Activated CD4-positive, alpha-beta T cell treated with anti-CD3 and anti-CD28 coated beads, Interleukin-2, amount 50 U/mL, for 16 hours (primary cell): ENCODE results near the gene ZBTB7A.
A peak's percentile ranks its signal among the peaks of the same experiment; 100 is the strongest.
"Not testable (repeated sequence)": the region's sequence is repeated elsewhere in the genome, so short reads cannot be mapped to it uniquely, and the experiment has no call there.

ENCODE experiments used
- DNase-seq: peaks from one replicate; pipeline ENCODE4 v3.0.0-alpha.2; 2020

The ZBTB7A gene

DNA sequence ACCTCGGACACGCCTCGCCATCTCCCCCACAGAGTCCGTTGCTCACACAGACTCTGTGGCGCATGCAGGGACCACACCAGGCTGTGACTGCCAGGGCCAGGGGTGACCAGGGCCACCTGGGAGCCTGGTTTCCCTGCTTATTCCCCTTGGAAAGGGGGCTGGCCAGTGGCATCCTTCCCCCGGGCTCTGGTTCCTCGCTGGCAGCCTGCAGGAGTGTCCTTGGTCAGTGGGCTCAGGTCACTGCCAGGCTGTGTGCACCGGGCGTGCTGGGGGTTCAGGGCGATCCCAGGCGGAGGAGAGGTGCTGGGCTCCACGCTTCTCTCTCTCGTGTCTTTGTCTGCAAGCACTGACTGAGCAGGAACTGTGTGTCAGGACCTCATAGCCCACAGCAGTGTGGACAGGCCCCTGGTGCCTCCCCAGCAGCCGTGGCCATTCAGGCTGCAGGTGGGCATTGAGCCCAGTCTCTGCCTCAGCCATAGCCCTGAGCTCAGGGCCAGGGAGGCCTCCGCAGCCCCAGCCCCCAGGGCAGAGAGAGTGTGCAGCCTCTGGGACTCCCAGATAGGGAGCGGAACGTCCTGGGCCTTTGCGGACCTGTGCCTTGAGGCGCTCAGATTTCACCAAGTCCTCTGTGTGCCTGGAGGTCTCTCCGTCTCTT, 52.7 kb downstream of the ZBTB7A start:
- no peak for DNase-seq

DNA sequence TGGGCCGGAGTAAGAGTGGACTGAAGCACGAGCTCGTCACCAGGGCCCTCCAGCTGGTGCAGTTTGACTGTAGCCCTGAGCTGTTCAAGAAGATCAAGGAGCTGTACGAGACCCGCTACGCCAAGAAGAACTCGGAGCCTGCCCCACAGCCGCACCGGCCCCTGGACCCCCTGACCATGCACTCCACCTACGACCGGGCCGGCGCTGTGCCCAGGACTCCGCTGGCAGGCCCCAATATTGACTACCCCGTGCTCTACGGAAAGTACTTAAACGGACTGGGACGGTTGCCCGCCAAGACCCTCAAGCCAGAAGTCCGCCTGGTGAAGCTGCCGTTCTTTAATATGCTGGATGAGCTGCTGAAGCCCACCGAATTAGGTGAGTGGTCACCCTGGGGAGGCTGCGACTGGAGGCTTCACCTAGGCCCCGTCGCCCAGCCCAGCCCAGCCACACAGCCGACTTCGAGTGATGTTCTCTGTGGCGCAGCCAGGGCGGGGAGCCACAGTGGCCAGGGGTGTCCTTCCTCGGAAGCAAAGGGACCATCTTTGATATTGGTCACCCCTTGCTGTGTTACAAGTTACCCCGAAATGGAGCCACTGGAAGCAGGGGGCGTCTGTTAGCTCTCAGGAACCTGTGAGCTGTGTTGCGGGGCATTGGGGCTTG, 53.6 kb downstream of the ZBTB7A start:
- no peak for DNase-seq

DNA sequence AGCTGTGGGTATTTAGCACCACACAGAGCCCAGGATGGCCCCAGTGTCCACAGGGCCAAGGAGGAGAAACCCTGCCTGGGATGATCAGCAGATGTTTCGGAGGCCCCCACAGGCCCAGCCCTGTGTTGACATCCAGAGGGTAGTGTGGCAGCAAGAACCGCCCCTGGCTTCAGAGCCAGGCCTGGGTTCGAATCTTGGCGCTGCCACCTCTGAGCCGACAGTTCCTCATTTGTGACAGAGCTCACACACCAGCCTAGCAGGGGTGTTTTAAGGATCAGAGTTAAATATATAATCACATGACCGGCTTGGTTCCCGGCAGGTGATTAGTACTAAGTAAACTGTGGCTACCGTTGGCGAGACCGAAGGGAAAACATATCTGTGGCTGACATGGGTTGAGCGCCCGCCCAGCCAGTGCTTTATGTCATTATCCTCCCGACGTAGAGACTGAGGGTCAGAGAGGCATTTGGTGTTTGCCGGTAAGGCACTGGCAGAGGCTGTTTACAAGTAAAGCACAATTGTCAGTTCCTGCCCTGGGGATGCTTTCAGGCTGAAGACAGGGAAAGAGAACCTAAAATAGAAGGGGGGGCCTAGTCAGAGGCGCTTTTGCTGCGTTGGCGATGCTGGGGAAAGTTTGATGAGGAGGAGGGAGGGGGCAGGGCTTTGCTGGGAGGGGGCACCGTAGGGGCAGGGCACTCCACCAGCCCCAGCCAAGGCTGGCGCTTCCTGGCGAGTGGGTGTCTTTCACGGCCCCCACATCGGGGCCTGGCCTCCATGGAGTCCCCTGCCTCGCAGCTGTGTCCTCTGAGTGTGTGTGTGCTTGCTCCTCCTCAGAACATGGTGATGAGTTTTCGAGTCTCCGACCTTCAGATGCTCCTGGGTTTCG, 54.4 kb downstream of the ZBTB7A start:
- DNase-seq: no peak

DNA sequence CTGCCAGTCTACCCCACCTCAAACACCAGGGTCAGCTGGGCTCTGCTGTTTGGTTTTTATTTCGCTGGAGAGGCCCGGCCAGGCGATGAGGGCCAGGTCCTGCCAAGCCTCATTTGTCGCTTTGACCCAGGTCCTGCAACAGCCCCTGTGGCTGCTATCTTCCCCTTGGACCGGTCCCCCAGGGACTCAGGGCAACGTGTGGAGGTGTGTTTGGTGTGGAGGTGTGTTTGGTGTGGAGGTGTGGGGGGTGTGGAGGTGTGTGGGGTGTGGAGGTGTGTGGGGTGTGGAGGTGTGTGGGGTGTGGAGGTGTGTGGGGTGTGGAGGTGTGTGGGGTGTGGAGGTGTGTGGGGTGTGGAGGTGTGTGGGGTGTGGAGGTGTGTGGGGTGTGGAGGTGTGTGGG, 55.3 kb downstream of the ZBTB7A start:
- DNase-seq: not testable (repeated sequence)

DNA sequence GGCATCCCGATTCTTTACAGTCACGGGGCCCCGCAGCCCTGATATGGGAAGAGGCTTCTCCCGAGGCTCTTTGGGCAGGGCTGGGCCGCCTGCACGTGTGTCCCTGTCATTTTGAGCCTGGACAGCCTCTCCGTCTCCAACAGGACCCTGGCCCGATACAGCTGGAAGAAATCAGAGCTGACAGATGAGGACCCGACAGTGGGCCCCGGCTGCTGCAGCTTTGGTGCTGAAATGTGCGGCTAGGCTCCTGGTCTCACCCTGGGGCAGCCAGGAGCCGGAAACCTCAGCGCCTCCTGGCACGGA, 55.9 kb downstream of the ZBTB7A start:
- no peak for DNase-seq

DNA sequence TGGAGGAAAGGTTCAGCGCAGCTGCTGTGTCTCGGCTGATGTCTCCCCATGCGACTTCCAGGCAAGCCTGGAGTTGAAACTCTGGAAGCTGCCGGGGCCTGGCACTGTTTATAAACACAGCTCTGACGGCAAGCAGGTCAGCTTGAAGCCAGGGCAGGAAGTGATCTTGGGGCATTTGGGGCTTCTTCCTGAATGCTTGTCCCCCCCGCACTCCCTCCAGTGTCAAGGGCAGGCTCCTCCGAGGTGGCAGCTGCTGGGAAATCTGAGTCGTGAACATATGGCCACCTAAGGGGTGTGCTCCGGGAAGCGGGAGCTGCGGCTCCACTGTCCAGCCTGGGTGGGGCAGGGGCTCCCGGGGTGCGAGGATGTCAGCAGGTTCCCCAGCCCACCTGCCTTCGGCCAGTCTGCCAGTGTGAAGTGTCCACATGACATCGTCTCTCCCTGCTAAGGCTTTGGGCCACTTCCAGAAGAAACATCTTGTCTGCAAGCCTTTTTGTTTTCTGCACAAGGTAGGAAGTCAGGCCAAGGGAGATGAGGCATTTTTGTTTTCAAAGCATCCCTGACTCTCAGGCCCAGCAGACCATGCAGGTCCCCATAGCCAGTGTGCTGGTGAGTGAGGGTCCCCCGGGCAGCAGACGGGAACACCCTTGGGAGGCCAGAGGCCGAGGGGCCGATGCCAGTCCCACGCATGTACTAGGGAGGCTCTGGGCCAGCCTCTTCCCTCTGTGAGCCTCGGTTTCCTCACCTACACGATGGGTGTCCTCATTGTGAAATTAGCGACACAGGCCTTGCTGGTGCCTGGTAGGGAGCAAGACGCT, 56.5 kb downstream of the ZBTB7A start:
- DNase-seq: no peak

DNA sequence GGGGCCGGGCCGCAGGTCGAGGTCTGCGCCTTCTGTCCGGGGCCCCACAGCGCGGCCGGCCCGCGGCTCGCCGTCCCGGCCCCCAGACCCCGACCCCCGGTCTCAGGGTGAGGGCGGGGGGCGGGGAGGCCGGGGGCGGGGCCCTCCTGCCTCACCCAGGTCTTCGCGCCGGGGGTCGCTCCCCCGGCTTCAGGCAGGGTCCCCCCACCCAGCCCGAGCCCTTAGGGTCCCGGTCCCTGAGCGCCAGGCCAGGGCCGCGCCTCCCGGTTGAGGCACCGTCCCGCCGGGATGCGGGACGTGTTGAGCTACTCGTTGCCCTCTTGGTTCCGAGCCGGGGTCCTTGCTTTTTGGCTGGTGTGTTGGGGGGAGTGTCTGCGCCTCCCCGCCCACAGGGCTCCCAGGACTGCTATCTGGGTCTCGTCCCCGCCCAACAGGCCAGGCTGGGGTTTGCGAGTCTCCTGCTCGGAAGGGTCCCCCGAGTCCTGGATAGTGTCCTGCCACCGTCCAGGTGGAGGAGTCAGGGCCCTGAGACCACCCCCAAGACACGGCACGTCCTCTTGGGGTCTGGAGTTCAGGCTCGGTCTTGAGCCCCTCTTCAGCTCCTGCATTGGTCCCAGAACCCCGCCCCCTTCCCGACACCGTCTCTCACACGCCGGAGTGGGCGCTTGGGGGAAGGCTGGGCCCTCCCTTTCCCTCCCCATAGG, 58.7 kb downstream of the ZBTB7A start:
- peak; percentile 15 for DNase-seq

DNA sequence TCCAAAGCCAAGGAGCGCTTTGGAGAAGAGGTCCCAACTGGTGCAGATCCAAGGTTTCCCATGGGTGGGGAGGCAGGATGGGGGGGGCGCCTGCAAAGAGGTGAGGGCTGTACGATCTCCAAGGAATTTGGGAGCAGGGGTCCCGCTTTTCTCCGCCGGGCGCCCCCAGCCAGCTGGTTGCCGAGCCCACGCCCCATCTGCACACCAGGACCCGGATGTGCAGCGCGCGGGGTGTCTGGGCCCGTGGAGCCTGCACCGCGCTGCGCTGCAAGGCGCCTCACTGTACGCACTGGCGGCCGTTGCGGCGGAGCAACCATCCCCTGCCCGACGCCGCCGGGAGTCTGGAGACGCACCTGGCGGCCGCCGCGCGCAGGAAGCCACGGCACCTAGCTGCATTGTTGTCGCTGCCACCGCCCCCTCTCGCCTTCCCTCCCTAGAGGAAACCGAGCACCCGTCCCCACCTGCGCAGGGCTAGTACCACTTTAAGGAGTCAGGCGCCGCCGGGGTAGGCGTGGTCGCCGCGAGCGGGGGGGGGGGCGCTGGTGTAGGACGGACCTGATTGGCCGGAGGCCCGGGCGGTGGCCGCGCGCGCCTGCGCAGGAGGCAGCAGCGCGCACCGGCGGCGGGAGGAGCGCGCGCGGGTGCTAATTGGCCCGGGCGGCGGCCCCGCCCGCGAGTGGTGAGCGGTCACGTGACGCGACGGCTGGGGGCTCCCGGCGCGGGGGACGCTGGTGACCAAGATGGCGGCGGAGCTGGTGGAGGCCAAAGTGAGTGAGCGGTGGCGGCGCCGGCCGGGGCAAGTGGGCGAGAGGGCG, 59.5 kb downstream of the ZBTB7A start, which contains the start of gene PIAS4:
TSS of gene PIAS4 (plus strand) at position 716 of the 815 bp plus-strand sequence. CDS start at position 741, 25 bp downstream.
- peak; percentile 96 for DNase-seq

DNA sequence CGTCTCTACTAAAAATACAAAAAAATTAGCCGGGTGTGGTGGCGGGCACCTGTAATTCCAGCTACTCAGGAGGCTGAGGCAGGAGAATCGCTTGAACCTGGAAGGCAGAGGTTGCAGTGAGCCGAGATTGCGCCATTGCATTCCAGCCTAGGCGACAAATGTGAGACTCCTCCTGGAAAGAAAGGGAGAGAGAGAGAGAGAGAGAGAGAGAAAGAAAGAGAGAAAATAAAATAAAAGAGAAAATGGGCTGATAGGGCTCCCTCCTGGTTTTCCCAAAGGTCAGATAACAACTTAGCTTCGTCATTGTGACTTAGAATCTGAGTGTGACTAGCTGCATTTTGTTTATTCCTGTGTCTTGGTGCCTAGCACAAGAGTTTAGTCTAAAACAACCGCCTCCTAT, 61.3 kb downstream of the ZBTB7A start:
- not testable (repeated sequence) for DNase-seq

DNA sequence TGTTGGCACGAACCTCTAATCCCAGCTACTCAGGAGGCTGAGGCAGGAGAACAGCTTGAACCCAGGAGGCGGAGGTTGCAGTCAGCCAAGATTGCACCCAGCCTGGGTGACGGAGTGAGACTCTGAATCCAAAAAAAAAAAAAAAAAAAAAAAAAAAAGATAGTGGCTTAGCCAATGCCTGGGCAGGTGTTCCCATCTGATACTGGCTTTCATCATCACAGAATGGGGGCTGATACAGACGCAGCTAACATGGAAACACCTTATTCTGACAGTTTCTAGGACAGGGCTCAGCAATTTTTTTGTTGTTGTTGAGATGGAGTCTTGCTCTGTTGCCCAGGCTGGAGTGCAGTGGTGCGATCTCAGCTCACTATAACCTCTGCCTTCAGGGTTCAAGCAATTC, 65.9 kb downstream of the ZBTB7A start:
- DNase-seq: not testable (repeated sequence)

DNA sequence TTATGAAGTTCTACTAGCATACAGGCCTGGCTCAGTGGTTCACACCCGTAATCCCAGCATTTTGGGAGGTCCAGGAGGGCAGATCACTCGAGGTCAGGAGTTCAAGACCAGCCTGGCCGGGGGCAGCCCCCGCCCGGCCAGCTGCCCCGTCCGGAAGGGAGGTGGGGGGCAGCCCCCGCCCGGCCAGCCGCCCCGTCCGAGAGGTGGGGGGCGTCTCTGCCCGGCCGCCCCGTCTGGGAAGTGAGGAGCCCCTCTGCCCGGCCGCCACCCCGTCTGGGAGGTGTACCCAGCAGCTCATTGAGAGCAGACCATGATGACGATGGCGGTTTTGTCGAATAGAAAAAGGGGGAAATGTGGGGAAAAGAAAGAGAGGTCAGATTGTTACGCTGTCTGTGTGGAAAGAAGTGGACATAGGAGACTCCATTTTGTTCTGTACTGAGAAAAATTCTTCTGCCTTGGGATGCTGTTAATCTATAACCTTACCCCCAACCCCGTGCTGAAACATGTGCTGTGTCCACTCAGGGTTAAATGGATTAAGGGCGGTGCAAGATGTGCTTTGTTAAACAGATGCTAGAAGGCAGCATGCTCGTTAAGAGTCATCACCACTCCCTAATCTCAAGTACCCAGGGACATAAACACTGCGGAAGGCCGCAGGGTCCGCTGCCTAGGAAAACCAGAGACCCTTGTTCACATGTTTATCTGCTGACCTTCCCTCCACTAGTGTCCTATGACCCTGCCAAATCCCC, 67.9 kb downstream of the ZBTB7A start:
- not testable (repeated sequence) for DNase-seq

DNA sequence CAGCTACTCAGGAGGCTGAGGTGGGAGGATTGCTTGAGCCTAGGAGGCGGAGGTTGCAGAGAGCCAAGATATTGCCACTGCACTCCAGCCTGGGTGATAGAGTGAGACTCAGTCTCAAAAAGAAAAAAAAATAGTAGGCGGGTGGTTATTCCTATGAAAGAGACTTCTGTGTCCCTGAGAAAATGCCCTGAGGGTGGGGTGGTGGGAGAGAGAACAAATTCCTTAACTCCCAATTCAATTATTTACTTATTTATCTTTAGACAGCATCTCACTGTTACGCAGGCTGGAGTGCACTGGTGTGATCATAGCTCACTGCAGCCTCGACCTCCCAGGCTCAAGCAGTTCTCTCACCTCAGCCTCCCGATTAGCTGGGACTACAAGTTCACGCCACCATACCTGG, 71.1 kb downstream of the ZBTB7A start:
- DNase-seq: no peak
